ENCODE data around the gene C1orf159. TPM values are rescaled to one million over a fixed set of nuclear protein-coding genes. Genes with fewer than 3 reads are reported as not detected.

Gene C1orf159
- total and polyA plus RNA-seq, 10 of the 15 experiments (the other 5 are each of a cell fraction or from before 2014, with no cell fraction given) = 0.11 to 23.4 (median 8.0) TPM

DNA sequence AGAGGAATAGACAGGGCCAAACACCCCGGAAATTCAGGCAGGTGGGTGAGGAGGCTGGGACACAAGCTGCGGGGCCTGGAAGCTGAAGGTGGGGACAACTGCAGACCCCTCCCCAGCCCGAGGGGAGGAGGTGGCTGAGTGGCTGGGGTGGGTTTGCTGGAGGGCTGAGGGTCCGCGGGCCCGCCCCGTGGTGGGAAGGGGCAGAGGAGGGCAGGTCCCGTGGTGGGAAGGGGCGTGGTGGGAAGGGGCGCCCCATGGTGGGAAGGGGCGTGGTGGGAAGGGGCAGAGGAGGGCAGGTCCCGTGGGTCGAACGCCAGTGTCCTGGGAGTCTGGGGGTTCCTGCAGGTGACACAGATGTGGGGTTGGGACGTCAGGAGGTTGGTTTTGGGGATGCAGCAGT is 33.5 kb upstream of the C1orf159 start:
- H3K4me1 ChIP-seq (ENCODE audit: control insufficient read depth, insufficient read depth, low read length) = peaks cover under 1% of the 10 kb centered on the region
- H3K79me2 ChIP-seq (ENCODE audit: control insufficient read depth, insufficient read depth, low read length) = no peaks in the 10 kb centered on the region
- WGBS (ENCODE audit: insufficient coverage, insufficient replicate concordance, low lambda C conversion rate, missing lambda C conversion rate) = 25% methylated on average over 5 of the region's 15 CpGs
- TF ChIP-seq TCF3 (IDR thresholded peaks at IDR 0.05; ENCODE audit: borderline replicate concordance, insufficient read depth, low read depth, low read length) = no peak
- TF ChIP-seq SP1 (IDR thresholded peaks at IDR 0.05; ENCODE audit: low read depth, low read length) = no peak
- no peak for TF ChIP-seq ZNF274 (IDR thresholded peaks at IDR 0.05; ENCODE audit: insufficient read depth, insufficient read length)
- TF ChIP-seq IKZF2 (IDR thresholded peaks at IDR 0.05) = no peak
- TF ChIP-seq, protein P1, sequence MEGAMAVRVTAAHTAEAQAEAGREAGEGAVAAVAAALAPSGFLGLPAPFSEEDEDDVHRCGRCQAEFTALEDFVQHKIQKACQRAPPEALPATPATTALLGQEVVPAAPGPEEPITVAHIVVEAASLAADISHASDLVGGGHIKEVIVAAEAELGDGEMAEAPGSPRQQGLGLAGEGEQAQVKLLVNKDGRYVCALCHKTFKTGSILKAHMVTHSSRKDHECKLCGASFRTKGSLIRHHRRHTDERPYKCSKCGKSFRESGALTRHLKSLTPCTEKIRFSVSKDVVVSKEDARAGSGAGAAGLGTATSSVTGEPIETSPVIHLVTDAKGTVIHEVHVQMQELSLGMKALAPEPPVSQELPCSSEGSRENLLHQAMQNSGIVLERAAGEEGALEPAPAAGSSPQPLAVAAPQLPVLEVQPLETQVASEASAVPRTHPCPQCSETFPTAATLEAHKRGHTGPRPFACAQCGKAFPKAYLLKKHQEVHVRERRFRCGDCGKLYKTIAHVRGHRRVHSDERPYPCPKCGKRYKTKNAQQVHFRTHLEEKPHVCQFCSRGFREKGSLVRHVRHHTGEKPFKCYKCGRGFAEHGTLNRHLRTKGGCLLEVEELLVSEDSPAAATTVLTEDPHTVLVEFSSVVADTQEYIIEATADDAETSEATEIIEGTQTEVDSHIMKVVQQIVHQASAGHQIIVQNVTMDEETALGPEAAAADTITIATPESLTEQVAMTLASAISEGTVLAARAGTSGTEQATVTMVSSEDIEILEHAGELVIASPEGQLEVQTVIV (IDR thresholded peaks at IDR 0.05; ENCODE audit: borderline replicate concordance, partially characterized antibody) = no peak
- TF ChIP-seq ZNF217 (IDR thresholded peaks at IDR 0.05) = no peak
- TF ChIP-seq, protein P2, sequence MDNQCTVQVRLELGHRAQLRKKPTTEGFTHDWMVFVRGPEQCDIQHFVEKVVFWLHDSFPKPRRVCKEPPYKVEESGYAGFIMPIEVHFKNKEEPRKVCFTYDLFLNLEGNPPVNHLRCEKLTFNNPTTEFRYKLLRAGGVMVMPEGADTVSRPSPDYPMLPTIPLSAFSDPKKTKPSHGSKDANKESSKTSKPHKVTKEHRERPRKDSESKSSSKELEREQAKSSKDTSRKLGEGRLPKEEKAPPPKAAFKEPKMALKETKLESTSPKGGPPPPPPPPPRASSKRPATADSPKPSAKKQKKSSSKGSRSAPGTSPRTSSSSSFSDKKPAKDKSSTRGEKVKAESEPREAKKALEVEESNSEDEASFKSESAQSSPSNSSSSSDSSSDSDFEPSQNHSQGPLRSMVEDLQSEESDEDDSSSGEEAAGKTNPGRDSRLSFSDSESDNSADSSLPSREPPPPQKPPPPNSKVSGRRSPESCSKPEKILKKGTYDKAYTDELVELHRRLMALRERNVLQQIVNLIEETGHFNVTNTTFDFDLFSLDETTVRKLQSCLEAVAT (IDR thresholded peaks at IDR 0.05) = no peak
- TF ChIP-seq, protein P3, sequence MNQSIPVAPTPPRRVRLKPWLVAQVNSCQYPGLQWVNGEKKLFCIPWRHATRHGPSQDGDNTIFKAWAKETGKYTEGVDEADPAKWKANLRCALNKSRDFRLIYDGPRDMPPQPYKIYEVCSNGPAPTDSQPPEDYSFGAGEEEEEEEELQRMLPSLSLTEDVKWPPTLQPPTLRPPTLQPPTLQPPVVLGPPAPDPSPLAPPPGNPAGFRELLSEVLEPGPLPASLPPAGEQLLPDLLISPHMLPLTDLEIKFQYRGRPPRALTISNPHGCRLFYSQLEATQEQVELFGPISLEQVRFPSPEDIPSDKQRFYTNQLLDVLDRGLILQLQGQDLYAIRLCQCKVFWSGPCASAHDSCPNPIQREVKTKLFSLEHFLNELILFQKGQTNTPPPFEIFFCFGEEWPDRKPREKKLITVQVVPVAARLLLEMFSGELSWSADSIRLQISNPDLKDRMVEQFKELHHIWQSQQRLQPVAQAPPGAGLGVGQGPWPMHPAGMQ (IDR thresholded peaks at IDR 0.05; ENCODE audit: borderline replicate concordance) = no peak
- no peak for TF ChIP-seq ZBED1 (IDR thresholded peaks at IDR 0.05; ENCODE audit: borderline replicate concordance)
- TF ChIP-seq, protein P4, sequence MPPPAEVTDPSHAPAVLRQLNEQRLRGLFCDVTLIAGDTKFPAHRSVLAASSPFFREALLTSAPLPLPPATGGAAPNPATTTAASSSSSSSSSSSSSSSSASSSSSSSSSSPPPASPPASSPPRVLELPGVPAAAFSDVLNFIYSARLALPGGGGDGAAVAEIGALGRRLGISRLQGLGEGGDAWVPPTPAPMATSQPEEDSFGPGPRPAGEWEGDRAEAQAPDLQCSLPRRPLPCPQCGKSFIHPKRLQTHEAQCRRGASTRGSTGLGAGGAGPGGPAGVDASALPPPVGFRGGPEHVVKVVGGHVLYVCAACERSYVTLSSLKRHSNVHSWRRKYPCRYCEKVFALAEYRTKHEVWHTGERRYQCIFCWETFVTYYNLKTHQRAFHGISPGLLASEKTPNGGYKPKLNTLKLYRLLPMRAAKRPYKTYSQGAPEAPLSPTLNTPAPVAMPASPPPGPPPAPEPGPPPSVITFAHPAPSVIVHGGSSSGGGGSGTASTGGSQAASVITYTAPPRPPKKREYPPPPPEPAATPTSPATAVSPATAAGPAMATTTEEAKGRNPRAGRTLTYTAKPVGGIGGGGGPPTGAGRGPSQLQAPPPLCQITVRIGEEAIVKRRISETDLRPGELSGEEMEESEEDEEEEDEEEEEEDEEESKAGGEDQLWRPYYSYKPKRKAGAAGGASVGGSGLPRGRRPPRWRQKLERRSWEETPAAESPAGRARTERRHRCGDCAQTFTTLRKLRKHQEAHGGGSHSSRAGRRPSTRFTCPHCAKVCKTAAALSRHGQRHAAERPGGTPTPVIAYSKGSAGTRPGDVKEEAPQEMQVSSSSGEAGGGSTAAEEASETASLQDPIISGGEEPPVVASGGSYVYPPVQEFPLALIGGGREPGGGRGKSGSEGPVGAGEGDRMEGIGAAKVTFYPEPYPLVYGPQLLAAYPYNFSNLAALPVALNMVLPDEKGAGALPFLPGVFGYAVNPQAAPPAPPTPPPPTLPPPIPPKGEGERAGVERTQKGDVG (CRISPR knock-in tag; IDR thresholded peaks at IDR 0.05) = no peak
- no peak for TF ChIP-seq POLR2AphosphoS2 (IDR thresholded peaks at IDR 0.05; ENCODE audit: low read depth, low read length)
- no peak for TF ChIP-seq TCF7 (IDR thresholded peaks at IDR 0.05; ENCODE audit: borderline replicate concordance)
- TF ChIP-seq POU2F2 (IDR thresholded peaks at IDR 0.05; ENCODE audit: borderline replicate concordance, low read depth, low read length) = no peak
- TF ChIP-seq, protein P5, sequence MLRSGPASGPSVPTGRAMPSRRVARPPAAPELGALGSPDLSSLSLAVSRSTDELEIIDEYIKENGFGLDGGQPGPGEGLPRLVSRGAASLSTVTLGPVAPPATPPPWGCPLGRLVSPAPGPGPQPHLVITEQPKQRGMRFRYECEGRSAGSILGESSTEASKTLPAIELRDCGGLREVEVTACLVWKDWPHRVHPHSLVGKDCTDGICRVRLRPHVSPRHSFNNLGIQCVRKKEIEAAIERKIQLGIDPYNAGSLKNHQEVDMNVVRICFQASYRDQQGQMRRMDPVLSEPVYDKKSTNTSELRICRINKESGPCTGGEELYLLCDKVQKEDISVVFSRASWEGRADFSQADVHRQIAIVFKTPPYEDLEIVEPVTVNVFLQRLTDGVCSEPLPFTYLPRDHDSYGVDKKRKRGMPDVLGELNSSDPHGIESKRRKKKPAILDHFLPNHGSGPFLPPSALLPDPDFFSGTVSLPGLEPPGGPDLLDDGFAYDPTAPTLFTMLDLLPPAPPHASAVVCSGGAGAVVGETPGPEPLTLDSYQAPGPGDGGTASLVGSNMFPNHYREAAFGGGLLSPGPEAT (IDR thresholded peaks at IDR 0.05; ENCODE audit: low read depth) = no peak
- H3K4me3 ChIP-seq = no peak overlapping the region
- BruUV-seq (replicated peaks) = no TSS peak
- no peak for FAIRE-seq
- intact Hi-C loops (cut with micrococcal nuclease; ENCODE audit: unreplicated experiment) = no loop called here
- ChIA-PET CTCF (no interaction called here), RAD21 (ENCODE audit: unreplicated experiment) (no interaction called here), SMC1A (ENCODE audit: uncharacterized antibody, unreplicated experiment) (no interaction called here), POLR2A (no interaction called here)
- DNase-seq (ENCODE audit: low read depth, low spot score) = no peak
- no peak overlapping the region for H3K27ac ChIP-seq (ENCODE audit: control insufficient read depth, insufficient read depth)
- H3K9ac ChIP-seq (ENCODE audit: control insufficient read depth, insufficient read depth, low read length) = no peak overlapping the region
- H4K20me1 ChIP-seq (ENCODE audit: control insufficient read depth, insufficient read depth) = no peaks in the 10 kb centered on the region
- in situ Hi-C loops (cut with MboI) = no loop called here
- ATAC-seq = no peak
- H2AFZ ChIP-seq (ENCODE audit: control insufficient read depth, low read depth, low read length) = no peak overlapping the region
- no peaks in the 10 kb centered on the region; the same call in 2 of the 3 replicates for H3K9me3 ChIP-seq (replicated peaks; ENCODE audit: control insufficient read depth, insufficient read depth, low read length)
- H3K4me2 ChIP-seq (ENCODE audit: control insufficient read depth, insufficient read depth) = no peak overlapping the region
- H3K36me3 ChIP-seq (ENCODE audit: control insufficient read depth in 2 of 2, insufficient read depth in 2 of 2, low read length in 1 of 2) = no peaks in the 10 kb centered on the region
- no peaks in the 10 kb centered on the region for H3K27me3 ChIP-seq (replicated peaks in 1 of 2; ENCODE audit: control insufficient read depth in 2 of 2, insufficient read depth in 2 of 2, low read length in 1 of 2)

All from GM12878 (cell line).